ENCODE measurements around the gene CARNS1. TPM values are rescaled to one million over a fixed set of nuclear protein-coding genes. Genes with fewer than 3 reads are reported as not detected.
A peak's percentile ranks its signal among the peaks of the same experiment; 100 is the strongest.
"Not testable (repeated sequence)": the region's sequence is repeated elsewhere in the genome, so short reads cannot be mapped to it uniquely, and the experiment has no call there.

The CARNS1 gene
- total RNA-seq, 1 donor from 2014 or later, result 14.5 TPM

DNA sequence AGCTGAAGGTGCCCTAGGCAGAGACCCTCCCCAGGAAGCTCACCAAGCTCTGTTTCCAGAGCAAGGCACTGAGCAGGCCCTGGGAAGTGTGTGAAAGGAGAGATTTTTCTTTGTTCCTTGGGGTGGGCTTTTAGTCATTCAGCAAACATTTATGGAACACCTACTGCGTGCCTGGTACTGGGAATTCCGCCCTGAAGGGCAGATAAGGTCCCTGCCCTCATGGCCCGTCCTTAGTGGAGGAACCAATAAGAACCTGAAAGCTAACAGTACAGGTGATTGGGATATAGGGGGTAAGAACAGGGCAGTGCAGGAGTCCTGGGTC is 49.7 kb downstream of the CARNS1 start:
- intact Hi-C loops (cut with micrococcal nuclease), result no loop called here
- TF ChIP-seq CTCF (IDR thresholded peaks at IDR 0.05; ENCODE audit: borderline replicate concordance), result no peak
- H3K4me3 ChIP-seq, result peak overlapping the region; percentile 75
- no peaks in the 10 kb centered on the region for H3K36me3 ChIP-seq
- H3K9me3 ChIP-seq (replicated peaks), result no peaks in the 10 kb centered on the region
- DNase-seq, result no peak
- peaks cover 51% of the 10 kb centered on the region for H3K4me1 ChIP-seq
- peak overlapping the region; percentile 95 for H3K27ac ChIP-seq (replicated peaks)
- no peaks in the 10 kb centered on the region for H3K27me3 ChIP-seq (ENCODE audit: low read depth)

DNA sequence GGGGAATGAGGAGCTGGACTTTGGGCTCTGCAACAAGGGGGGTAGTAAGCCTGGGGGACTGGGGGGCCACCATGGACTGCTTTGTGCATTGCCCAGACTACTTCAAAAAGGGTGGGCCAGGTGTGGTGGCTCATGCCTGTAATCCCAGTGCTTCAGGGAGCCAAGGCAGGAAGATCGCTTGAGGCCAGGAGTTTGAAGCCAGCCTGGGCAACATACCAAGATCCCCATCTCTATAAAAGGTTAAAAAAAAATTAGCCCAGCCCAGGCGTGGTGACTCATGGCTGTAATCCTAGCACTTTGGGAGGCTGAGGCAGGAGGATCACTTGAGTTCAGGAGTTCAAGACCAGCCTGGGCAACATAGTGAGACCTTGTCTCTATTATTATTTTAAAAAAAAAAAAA is 50.1 kb downstream of the CARNS1 start:
- Histone ChIP-seq H3K4me1 (peaks cover 51% of the 10 kb centered on the region), H3K27ac (replicated peaks) (peak overlapping the region; percentile 95), H3K4me3 (peak overlapping the region; percentile 75)
- DNase-seq; intact Hi-C loops (cut with micrococcal nuclease); H3K27me3 ChIP-seq (ENCODE audit: low read depth); H3K9me3 ChIP-seq (replicated peaks); H3K36me3 ChIP-seq: not testable (repeated sequence)

DNA sequence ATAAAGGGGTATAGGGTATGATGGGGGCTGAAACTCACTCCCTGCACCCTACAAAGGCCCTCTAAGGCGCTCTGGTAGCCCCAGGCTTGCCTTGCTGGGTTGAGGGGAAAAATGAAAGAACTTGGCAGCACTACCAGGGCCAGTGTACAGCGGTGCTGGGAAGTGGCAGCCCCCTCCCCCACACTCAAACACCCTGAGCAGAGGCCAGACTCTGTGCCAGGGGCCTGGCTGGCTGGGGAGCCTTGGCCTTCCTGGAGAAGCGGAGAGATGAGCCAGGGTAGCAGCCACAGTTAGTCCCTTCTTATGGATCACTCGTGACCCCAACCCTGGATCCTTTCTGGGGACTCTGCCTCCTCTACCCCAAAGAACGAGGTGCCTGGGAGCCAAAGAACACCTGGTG is 50.9 kb downstream of the CARNS1 start:
- Histone ChIP-seq H3K27ac (replicated peaks) (peak overlapping the region; percentile 1), H3K27me3 (ENCODE audit: low read depth) (no peaks in the 10 kb centered on the region), H3K4me1 (peaks cover 51% of the 10 kb centered on the region), H3K4me3 (no peak overlapping the region), H3K9me3 (replicated peaks) (no peaks in the 10 kb centered on the region), H3K36me3 (no peaks in the 10 kb centered on the region)
- intact Hi-C loops (cut with micrococcal nuclease), result no loop called here
- TF ChIP-seq CTCF (IDR thresholded peaks at IDR 0.05; ENCODE audit: borderline replicate concordance), result no peak
- no peak for DNase-seq

GRCh38 chr11:67466962-67467771 is 51.7 kb downstream of the CARNS1 start:
- no peak for DNase-seq
- H3K36me3 ChIP-seq, result no peaks in the 10 kb centered on the region
- H3K9me3 ChIP-seq (replicated peaks), result no peaks in the 10 kb centered on the region
- H3K4me1 ChIP-seq, result peaks cover 51% of the 10 kb centered on the region
- intact Hi-C loops (cut with micrococcal nuclease), result no loop called here
- no peaks in the 10 kb centered on the region for H3K27me3 ChIP-seq (ENCODE audit: low read depth)
- H3K4me3 ChIP-seq, result no peak overlapping the region
- H3K27ac ChIP-seq (replicated peaks), result peak overlapping the region; percentile 1
- TF ChIP-seq CTCF (IDR thresholded peaks at IDR 0.05; ENCODE audit: borderline replicate concordance), result no peak

DNA sequence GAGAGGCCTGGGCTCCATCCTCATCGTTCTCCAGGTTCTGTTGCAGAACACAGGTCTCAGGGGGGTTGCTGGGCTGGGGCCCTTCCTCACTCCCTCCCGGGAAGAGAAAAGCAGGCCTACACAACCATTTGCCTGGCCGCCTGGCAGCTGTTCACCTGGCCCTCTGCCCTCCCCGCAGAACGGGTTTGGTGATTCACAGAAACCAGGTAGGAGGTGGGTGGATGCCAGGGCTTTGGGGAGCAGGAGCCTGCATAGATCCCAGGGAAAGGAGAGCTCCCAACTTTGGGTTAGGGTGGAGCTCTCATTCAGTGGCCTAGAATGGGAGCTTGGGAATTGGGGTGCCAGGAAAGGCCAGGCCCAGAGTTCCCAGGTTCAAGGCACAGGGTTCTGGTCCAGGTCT is 52.6 kb downstream of the CARNS1 start:
- no peak for DNase-seq
- H3K36me3 ChIP-seq, result no peaks in the 10 kb centered on the region
- intact Hi-C loops (cut with micrococcal nuclease), result no loop called here
- H3K4me3 ChIP-seq, result peak overlapping the region; percentile 83
- no peaks in the 10 kb centered on the region for H3K27me3 ChIP-seq (ENCODE audit: low read depth)
- no peaks in the 10 kb centered on the region for H3K9me3 ChIP-seq (replicated peaks)
- H3K4me1 ChIP-seq, result peaks cover 51% of the 10 kb centered on the region
- no peak for TF ChIP-seq CTCF (IDR thresholded peaks at IDR 0.05; ENCODE audit: borderline replicate concordance)
- H3K27ac ChIP-seq (replicated peaks), result peak overlapping the region; percentile 95

DNA sequence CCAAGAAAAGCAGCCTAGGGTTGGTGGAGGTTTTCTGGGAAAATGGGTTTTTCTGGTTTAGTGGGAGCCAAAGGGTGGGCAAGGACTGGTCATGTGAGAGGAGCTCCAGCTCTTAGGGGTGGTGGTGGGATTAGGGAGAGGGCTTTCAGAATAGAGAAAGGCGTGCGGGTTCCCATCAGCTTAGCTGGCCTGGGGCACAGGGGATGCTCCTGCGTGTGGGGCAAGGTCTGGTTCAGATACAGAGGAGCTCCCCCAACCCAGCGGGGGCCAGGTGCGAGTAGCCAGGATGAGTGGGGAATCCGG is 52.9 kb downstream of the CARNS1 start:
- Histone ChIP-seq H3K9me3 (replicated peaks) (no peaks in the 10 kb centered on the region), H3K36me3 (no peaks in the 10 kb centered on the region), H3K4me3 (peak overlapping the region; percentile 83), H3K4me1 (peaks cover 48% of the 10 kb centered on the region), H3K27me3 (ENCODE audit: low read depth) (no peaks in the 10 kb centered on the region), H3K27ac (replicated peaks) (peak overlapping the region; percentile 95)
- DNase-seq, result no peak
- intact Hi-C loops (cut with micrococcal nuclease), result no loop called here
- TF ChIP-seq CTCF (IDR thresholded peaks at IDR 0.05; ENCODE audit: borderline replicate concordance), result no peak

Measured in left ventricle myocardium inferior (tissue), 1 donor.